BLaER1 treated with 17β-estradiol and CSF1 and Interleukin-3, amounts not matched to agents 10 nM and 100 nM (cell line): ENCODE data around the gene OLFML1.
A peak's percentile ranks its signal among the peaks of the same experiment; 100 is the strongest.
"Not testable (repeated sequence)": the region's sequence is repeated elsewhere in the genome, so short reads cannot be mapped to it uniquely, and the experiment has no call there.

ENCODE experiments used
- H3K27ac ChIP-seq, 11 experiments: shearing (Covaris generic); formaldehyde crosslinking; 2 replicates each; pipeline ENCODE4 v1.8.1; 2022
- H3K27me3 ChIP-seq, 11 experiments: shearing (Covaris generic); formaldehyde crosslinking; 2 replicates each; pipeline ENCODE4 v1.8.1; 2022
- H3K36me3 ChIP-seq, 11 experiments: shearing (Covaris generic); formaldehyde crosslinking; 2 replicates each; pipeline ENCODE4 v1.8.1; 2022
- H3K4me1 ChIP-seq, 10 experiments: shearing (Covaris generic); formaldehyde crosslinking; 2 replicates each; pipeline ENCODE4 v1.8.1; 2022
- H3K4me2 ChIP-seq, 11 experiments: shearing (Covaris generic); formaldehyde crosslinking; 2 replicates each; pipeline ENCODE4 v1.8.1; 2022
- H3K4me3 ChIP-seq, 10 experiments: shearing (Covaris generic); formaldehyde crosslinking; 2 replicates each; pipeline ENCODE4 v1.8.1; 2022
- H3K9ac ChIP-seq, 11 experiments: shearing (Covaris generic); formaldehyde crosslinking; 2 replicates each; pipeline ENCODE4 v1.8.1; 2022
- H3K9me3 ChIP-seq, 11 experiments: shearing (Covaris generic); formaldehyde crosslinking; replicated peaks in 1 of 11; 2 replicates each; pipeline ENCODE4 v1.8.1; 2022
- H4K20me1 ChIP-seq, 11 experiments: shearing (Covaris generic); formaldehyde crosslinking; 2 replicates each; pipeline ENCODE4 v1.8.1; 2022
- Cebpa-rat ChIP-seq, 11 experiments: shearing (Covaris generic); IDR thresholded peaks; 2 replicates each; pipeline ENCODE4 v1.8.1; 2022

Gene OLFML1

DNA sequence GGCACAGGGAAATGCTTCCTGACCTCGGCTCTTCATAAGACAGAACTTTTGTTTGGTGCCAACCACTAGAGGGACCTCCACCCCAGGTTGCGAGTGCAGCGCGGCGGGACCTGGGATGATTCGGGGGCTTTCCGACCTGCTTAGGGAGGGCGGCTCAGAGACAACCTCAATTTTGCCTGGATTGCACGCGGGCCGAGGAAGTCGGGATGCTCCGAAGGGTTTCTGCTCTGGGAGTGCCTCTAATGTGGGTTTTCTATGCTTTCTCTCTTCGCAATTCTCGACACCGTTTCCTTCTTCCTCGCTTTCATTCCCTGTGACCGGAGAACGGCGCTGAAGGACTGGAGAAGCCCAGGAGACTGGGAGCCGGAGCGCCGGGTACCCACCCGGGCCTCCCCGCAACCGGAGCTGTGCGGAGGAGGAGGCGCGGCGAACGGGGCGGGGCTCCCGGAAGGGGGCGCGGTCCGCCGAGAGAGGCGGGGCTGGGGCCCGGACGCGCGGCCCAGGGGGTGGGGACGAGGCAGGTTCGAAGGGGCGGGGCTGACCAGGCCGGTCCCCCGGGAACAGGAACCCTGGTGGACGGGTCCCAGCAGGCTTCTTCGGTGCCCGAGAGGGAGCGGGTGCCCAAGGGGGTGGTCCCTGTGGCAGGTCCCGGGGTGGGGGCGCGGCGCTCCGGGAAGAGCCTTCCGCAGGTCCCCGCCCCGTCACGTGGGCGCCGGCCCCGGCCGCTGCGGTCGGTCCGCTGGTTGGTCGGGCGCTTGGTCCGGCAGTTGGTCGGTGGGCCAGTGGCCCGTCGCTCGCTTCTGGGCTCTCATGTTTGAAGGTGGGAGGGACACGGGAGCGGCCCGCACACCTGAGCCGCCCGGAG lies 28.2 kb downstream of the OLFML1 start, which contains the start of gene PPFIBP2:
TSS of gene PPFIBP2 (plus strand) at position 766 of the 865 bp plus-strand sequence. CDS start 35,477 bp downstream, outside the sequence.
- peak within 1 kb of the TSS; percentile 86 to 95 (median 91) for H3K9ac ChIP-seq
- peaks cover 0 to 11% (median 7%) of the 10 kb centered on the region in 11 experiments; a peak in 13 of 22 replicates for H3K9me3 ChIP-seq
- peaks cover 37 to 58% (median 44%) of the 10 kb centered on the region in 10 experiments for H3K4me1 ChIP-seq
- H4K20me1 ChIP-seq = peaks cover 0 to 24% (median 0%) of the 10 kb centered on the region in 11 experiments; a peak in 5 of 22 replicates
- peaks cover 0 to 17% (median 11%) of the 10 kb centered on the region in 11 experiments; a peak in 9 of 22 replicates for H3K27me3 ChIP-seq
- H3K4me2 ChIP-seq = peak within 1 kb of the TSS; percentile 91 to 98 (median 95)
- H3K4me3 ChIP-seq = peak within 1 kb of the TSS; percentile 76 to 94 (median 86)
- no peaks in the 10 kb centered on the region for H3K36me3 ChIP-seq
- peak within 1 kb of the TSS; percentile 93 to 99 (median 97) for H3K27ac ChIP-seq
- TF ChIP-seq Cebpa-rat (IDR thresholded peaks at IDR 0.05) = no peak

DNA sequence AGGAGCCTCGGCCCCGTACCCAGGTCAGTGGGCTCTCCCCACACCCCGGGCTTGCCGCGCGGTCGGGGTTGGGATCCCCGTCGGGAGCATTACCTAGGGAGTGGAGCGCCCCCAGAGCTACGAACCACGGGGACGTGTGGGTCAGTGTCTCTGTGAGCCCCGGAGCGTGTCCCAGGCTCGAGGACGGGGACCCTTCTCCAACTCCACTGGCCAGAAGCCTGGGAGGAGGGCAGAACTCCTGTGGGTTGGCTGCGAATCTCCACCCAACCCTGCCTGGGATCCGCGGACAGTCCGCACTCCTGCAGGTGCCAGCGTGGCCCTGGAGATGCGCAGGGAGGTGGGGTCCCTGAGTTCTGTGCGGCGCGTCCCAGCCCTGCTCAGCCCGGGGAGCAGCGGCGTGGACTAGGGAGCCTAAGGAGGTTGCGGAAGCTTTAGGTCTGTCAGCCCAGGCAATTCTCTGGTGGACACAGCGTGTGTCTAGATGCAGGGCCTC lies 28.8 kb downstream of the OLFML1 start:
- H4K20me1 ChIP-seq = peaks cover 0 to 24% (median 0%) of the 10 kb centered on the region in 11 experiments; a peak in 5 of 22 replicates
- H3K4me2 ChIP-seq = peak overlapping the region; percentile 91 to 98 (median 95)
- H3K27me3 ChIP-seq = peaks cover 0 to 17% (median 11%) of the 10 kb centered on the region in 11 experiments; a peak in 9 of 22 replicates
- no peaks in the 10 kb centered on the region for H3K36me3 ChIP-seq
- TF ChIP-seq Cebpa-rat (IDR thresholded peaks at IDR 0.05) = no peak
- H3K27ac ChIP-seq = peak overlapping the region; percentile 93 to 99 (median 97)
- H3K9me3 ChIP-seq = peaks cover 0 to 18% (median 13%) of the 10 kb centered on the region in 11 experiments; a peak in 15 of 22 replicates
- peak overlapping the region; percentile 86 to 95 (median 91) for H3K9ac ChIP-seq
- H3K4me3 ChIP-seq = peak overlapping the region; percentile 76 to 94 (median 86)
- H3K4me1 ChIP-seq = peaks cover 37 to 64% (median 46%) of the 10 kb centered on the region in 10 experiments

GRCh38 chr11:7515447-7515886 lies 30.2 kb downstream of the OLFML1 start:
- Histone ChIP-seq H3K27me3 (peaks cover 0 to 17% (median 11%) of the 10 kb centered on the region in 11 experiments; a peak in 9 of 22 replicates), H4K20me1 (peaks cover 0 to 24% (median 0%) of the 10 kb centered on the region in 11 experiments; a peak in 5 of 22 replicates), H3K36me3 (no peaks in the 10 kb centered on the region), H3K4me3 (peak overlapping the region in 3 of 10 experiments; percentile 83 to 94 (median 92); a peak in 4 of 20 replicates), H3K9ac (peak overlapping the region in 2 of 11 experiments; percentile 94 to 95; a peak in 3 of 22 replicates), H3K27ac (no peak overlapping the region), H3K4me2 (peak overlapping the region; percentile 91 to 98 (median 95); a peak in 19 of 22 replicates), H3K4me1 (peaks cover 48 to 74% (median 59%) of the 10 kb centered on the region in 10 experiments), H3K9me3 (peaks cover 0 to 26% (median 18%) of the 10 kb centered on the region in 11 experiments; a peak in 16 of 22 replicates)
- TF ChIP-seq Cebpa-rat (IDR thresholded peaks at IDR 0.05) = no peak

DNA sequence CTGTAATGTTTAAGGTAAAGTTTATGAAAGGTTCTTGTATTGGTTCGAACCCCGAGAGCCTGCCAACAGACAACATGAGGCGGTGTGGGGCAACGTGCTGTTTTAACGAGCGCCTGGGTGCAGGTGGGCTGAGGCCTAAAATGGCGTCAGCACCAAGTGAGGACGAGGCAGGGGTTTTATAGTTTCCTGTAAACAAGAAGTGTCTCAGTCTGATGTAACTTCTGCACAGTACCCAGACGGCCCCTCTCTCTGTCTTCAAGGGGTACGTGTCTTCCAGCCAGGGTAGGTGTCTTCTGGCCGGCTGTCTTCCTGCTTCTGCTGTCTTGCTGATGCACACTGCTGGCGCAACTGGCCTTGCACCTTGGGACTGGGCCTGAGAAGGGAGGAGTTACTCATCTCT lies 31.2 kb downstream of the OLFML1 start:
- Histone ChIP-seq H3K9ac (no peak overlapping the region), H3K36me3 (no peaks in the 10 kb centered on the region), H3K4me3 (peak overlapping the region in 1 of 10 experiments; percentile 94; a peak in 1 of 20 replicates), H4K20me1 (peaks cover 0 to 24% (median 0%) of the 10 kb centered on the region in 11 experiments; a peak in 5 of 22 replicates), H3K9me3 (peaks cover 0 to 26% (median 18%) of the 10 kb centered on the region in 11 experiments; a peak in 16 of 22 replicates), H3K4me2 (peak overlapping the region in 10 of 11 experiments; percentile 9 to 98 (median 94); a peak in 14 of 22 replicates), H3K4me1 (peaks cover 50 to 74% (median 60%) of the 10 kb centered on the region in 10 experiments), H3K27me3 (peaks cover 0 to 17% (median 11%) of the 10 kb centered on the region in 11 experiments; a peak in 9 of 22 replicates), H3K27ac (no peak overlapping the region)
- TF ChIP-seq Cebpa-rat (IDR thresholded peaks at IDR 0.05) = no peak

GRCh38 chr11:7517743-7518142 lies 32.4 kb downstream of the OLFML1 start:
- Histone ChIP-seq H3K4me2 (peak overlapping the region in 1 of 11 experiments; percentile 91; a peak in 2 of 22 replicates), H3K27me3 (peaks cover 0 to 17% (median 11%) of the 10 kb centered on the region in 11 experiments; a peak in 9 of 22 replicates), H3K4me1 (peaks cover 48 to 78% (median 59%) of the 10 kb centered on the region in 10 experiments), H3K9me3 (peaks cover 0 to 26% (median 18%) of the 10 kb centered on the region in 11 experiments; a peak in 16 of 22 replicates), H4K20me1 (peaks cover 0 to 24% (median 0%) of the 10 kb centered on the region in 11 experiments; a peak in 5 of 22 replicates)
- H3K9ac ChIP-seq, H3K36me3 ChIP-seq, H3K27ac ChIP-seq, H3K4me3 ChIP-seq: not testable (repeated sequence)

GRCh38 chr11:7518811-7519562 lies 33.7 kb downstream of the OLFML1 start:
- H3K9me3 ChIP-seq = peaks cover 0 to 26% (median 18%) of the 10 kb centered on the region in 11 experiments; a peak in 16 of 22 replicates
- no peak for TF ChIP-seq Cebpa-rat (IDR thresholded peaks at IDR 0.05)
- H3K9ac ChIP-seq = no peak overlapping the region
- H3K4me2 ChIP-seq = peak overlapping the region in 10 of 11 experiments; percentile 58 to 91 (median 74); a peak in 13 of 22 replicates
- no peaks in the 10 kb centered on the region for H3K36me3 ChIP-seq
- H3K4me3 ChIP-seq = no peak overlapping the region
- H3K4me1 ChIP-seq = peaks cover 53 to 90% (median 65%) of the 10 kb centered on the region in 10 experiments
- H3K27me3 ChIP-seq = peaks cover 0 to 16% (median 10%) of the 10 kb centered on the region in 11 experiments; a peak in 9 of 22 replicates
- peaks cover 0 to 28% (median 0%) of the 10 kb centered on the region in 11 experiments; a peak in 5 of 22 replicates for H4K20me1 ChIP-seq
- no peak overlapping the region; a peak in 1 of 22 replicates for H3K27ac ChIP-seq

DNA sequence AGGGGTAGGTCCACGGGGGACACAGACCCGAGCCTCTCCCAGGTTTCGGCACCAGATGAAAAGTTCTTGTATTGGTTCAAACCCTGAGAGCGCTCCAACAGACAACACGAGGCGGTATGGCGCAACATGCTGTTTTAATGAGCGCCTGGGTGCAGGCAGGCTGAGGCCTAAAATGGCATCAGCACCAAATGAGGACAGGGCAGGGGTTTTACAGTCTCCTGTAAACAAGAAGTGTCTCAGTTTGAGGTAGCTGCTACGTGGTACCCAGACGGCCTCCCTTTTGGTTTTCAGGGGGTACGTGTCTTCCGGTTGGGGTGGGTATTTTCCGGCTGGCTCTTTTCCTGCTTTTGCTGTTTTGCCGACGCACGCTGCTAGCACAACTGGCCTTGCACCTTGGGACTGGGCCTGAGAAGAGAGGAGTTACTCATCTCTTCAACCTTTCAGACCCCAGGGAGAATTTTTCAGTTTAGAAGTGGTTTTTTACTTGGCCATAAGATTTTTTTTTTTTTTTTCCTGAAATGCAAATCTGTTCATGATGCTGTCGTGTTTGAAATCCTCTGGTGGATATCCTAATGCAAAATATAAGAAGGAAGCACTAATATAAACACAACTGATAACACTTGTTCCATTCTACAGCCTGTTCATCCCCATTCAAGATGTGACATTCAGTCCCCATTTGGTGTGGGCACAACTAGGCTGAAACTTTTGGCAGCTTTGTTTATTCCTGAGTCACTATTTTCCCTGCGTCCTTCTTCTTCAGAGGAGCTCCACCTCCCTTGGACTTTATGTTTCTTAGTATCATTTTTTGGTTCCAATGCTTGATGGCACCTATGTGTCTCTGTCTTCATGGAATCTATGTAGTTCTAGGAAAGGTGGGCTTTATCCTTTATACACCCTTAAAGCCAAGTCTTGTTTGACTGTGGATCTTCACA lies 35.0 kb downstream of the OLFML1 start:
- H3K9ac ChIP-seq = peak overlapping the region in 9 of 11 experiments; percentile 12 to 68 (median 34); a peak in 9 of 22 replicates
- H4K20me1 ChIP-seq = peaks cover 0 to 30% (median 0%) of the 10 kb centered on the region in 11 experiments; a peak in 5 of 22 replicates
- H3K4me3 ChIP-seq = peak overlapping the region in 2 of 10 experiments; percentile 7 to 28; a peak in 2 of 20 replicates
- peak overlapping the region; percentile 47 to 82 (median 68) for H3K27ac ChIP-seq
- H3K9me3 ChIP-seq = peaks cover 0 to 26% (median 18%) of the 10 kb centered on the region in 11 experiments; a peak in 16 of 22 replicates
- H3K27me3 ChIP-seq = peaks cover 0 to 7% (median 0%) of the 10 kb centered on the region in 11 experiments; a peak in 5 of 22 replicates
- H3K4me1 ChIP-seq = peaks cover 56 to 99% (median 65%) of the 10 kb centered on the region in 10 experiments
- no peaks in the 10 kb centered on the region for H3K36me3 ChIP-seq
- no peak; a peak in 1 of 22 replicates for TF ChIP-seq Cebpa-rat (IDR thresholded peaks at IDR 0.05)
- peak overlapping the region; percentile 58 to 91 (median 74) for H3K4me2 ChIP-seq
